ENCODE measurements around the gene ELL.
"Not testable (repeated sequence)": the region's sequence is repeated elsewhere in the genome, so short reads cannot be mapped to it uniquely, and the experiment has no call there.

Gene ELL

GRCh38 chr19:18402455-18403248 lies 119.2 kb downstream of the ELL start:
- not testable (repeated sequence) for DNase-seq (ENCODE audit: low read depth in 3 of 3)

GRCh38 chr19:18401580-18402112 lies 120.2 kb downstream of the ELL start:
- no peak for DNase-seq (ENCODE audit: low read depth in 3 of 3)

- no peak for DNase-seq (ENCODE audit: low read depth in 3 of 3)
Measured at GRCh38 chr19:18399008-18399407, 122.9 kb downstream of the ELL start.

- no peak for DNase-seq (ENCODE audit: low read depth in 3 of 3)
Measured at GRCh38 chr19:18397242-18398202, 124.3 kb downstream of the ELL start, which contains the start of gene LRRC25. Gene LRRC25, minus strand, starts transcription at chr19:18397622. Its CDS starts 659 bp downstream, at chr19:18396963.

GRCh38 chr19:18396471-18397241 lies 125.2 kb downstream of the ELL start:
- no peak for DNase-seq (ENCODE audit: low read depth in 3 of 3)

- DNase-seq (ENCODE audit: low read depth in 3 of 3), result no peak
Measured at GRCh38 chr19:18393836-18394235, 128.0 kb downstream of the ELL start.

GRCh38 chr19:18392926-18393325 lies 128.9 kb downstream of the ELL start:
- DNase-seq (ENCODE audit: low read depth in 3 of 3), result no peak
